T-cell (primary cell): ENCODE results near the gene METTL24. TPM values are rescaled to one million over a fixed set of nuclear protein-coding genes. Genes with fewer than 3 reads are reported as not detected.

ENCODE experiments used
- ATAC-seq, 4 experiments: fragments of 200-7000 bp in 3 of 4; fragments of 150-1000 bp in 1 of 4; cut with Tn5 transposase; replicated peaks in 1 of 4; 1 replicate in 3 of 4; 2 replicates in 1 of 4; pipeline ENCODE4 v1.10.0; 2021; ENCODE audit warnings: moderate library complexity in 3 of 4, mild to moderate bottlenecking in 2 of 4, moderate number of reproducible peaks in 1 of 4
- CTCF ChIA-PET, 2 donors: fragments of 300-600 bp; sonication (Branson Sonifier 250); formaldehyde crosslinking; loops; one replicate each; lab custom pipeline; 2022; ENCODE audit warnings: antibody characterized with exemption in 2 of 2; lab: Charles Lee
- POLR2A ChIA-PET, 2 donors: fragments of 300-600 bp; sonication (Branson Sonifier 250); formaldehyde crosslinking; loops; one replicate each; lab custom pipeline; 2022; ENCODE audit warnings: antibody characterized with exemption in 2 of 2; lab: Charles Lee
- DNase-seq, 35 experiments: peaks; one replicate each; pipeline versions ENCODE4 v3.0.0 to v3.0.0-alpha.2; 2013 to 2023
- H3K27ac ChIP-seq: one replicate; pipeline ENCODE4 v1.5.1; 2013; ENCODE audit warnings: low read length
- H3K27me3 ChIP-seq, 2 experiments: replicated peaks in 1 of 2; 1 replicate in 1 of 2; 2 replicates in 1 of 2; pipeline versions ENCODE4 v1.6.1 to v1.7.0; 2013; ENCODE audit warnings: low read length in 1 of 2, mixed read lengths in 1 of 2; ENCODE audit not compliant: control insufficient read depth in 2 of 2, insufficient read depth in 2 of 2; ENCODE audit errors: extremely low read depth in 1 of 2
- H3K36me3 ChIP-seq, 2 donors: 1 replicate in 1 of 2; 2 replicates in 1 of 2; pipeline versions ENCODE4 v1.6.1 to v1.7.0; 2013; ENCODE audit warnings: low read length in 1 of 2; ENCODE audit not compliant: control insufficient read depth in 2 of 2, insufficient read depth in 1 of 2; ENCODE audit errors: extremely low read depth in 1 of 2
- H3K4me1 ChIP-seq, 2 experiments: 1 replicate in 1 of 2; 2 replicates in 1 of 2; pipeline versions ENCODE4 v1.6.1 to v1.7.0; 2013; ENCODE audit warnings: low read length in 2 of 2, mixed read lengths in 1 of 2; ENCODE audit not compliant: insufficient read depth in 2 of 2, control insufficient read depth in 1 of 2; ENCODE audit errors: extremely low read depth in 1 of 2
- H3K4me3 ChIP-seq, 2 donors: 1 replicate in 1 of 2; 2 replicates in 1 of 2; pipeline versions ENCODE4 v1.5.1 to v1.7.0; 2013; ENCODE audit warnings: mild to moderate bottlenecking in 2 of 2, low read length in 1 of 2, moderate library complexity in 1 of 2; ENCODE audit not compliant: control insufficient read depth in 1 of 2; ENCODE audit errors: extremely low read depth in 1 of 2
- H3K9me3 ChIP-seq: 2 replicates; pipeline ENCODE4 v1.7.0; 2013
- H3K27ac Mint-ChIP-seq, 2 donors: one replicate each; pipeline ENCODE4 v1.8.0; 2020 to 2021; ENCODE audit warnings: mild to moderate bottlenecking in 2 of 2, mixed read lengths in 2 of 2
- H3K27me3 Mint-ChIP-seq, 2 donors: one replicate each; pipeline ENCODE4 v1.8.0; 2021 to 2022; ENCODE audit warnings: mixed read lengths in 2 of 2
- H3K36me3 Mint-ChIP-seq: one replicate; pipeline ENCODE4 v1.8.0; 2021; ENCODE audit warnings: mixed read lengths
- H3K4me1 Mint-ChIP-seq, 3 donors: one replicate each; pipeline ENCODE4 v1.8.0; 2020 to 2022; ENCODE audit warnings: mixed read lengths in 3 of 3, mild to moderate bottlenecking in 1 of 3
- H3K4me3 Mint-ChIP-seq, 3 donors: one replicate each; pipeline ENCODE4 v1.8.0; 2020 to 2022; ENCODE audit warnings: mild to moderate bottlenecking in 3 of 3, mixed read lengths in 3 of 3, moderate library complexity in 3 of 3
- H3K9me3 Mint-ChIP-seq, 3 donors: one replicate each; pipeline ENCODE4 v1.8.0; 2020 to 2022; ENCODE audit warnings: mixed read lengths in 3 of 3
- WGBS: methylation state at CpG from one replicate; pipeline ENCODE4 v1.1.5; 2013; ENCODE audit warnings: missing lambda C conversion rate; ENCODE audit not compliant: insufficient coverage; 5-methylcytosine and 5-hydroxymethylcytosine counted together
- total RNA-seq, 35 experiments: library from RNA in 6 of 35; stranded (reverse) in 6 of 35; fragments of 120-200 nt in 1 of 35; gene quantifications; one replicate each; pipeline versions ENCODE4 v1.2.1 to v1.2.4 and lab custom pipeline; 2013 to 2026

Gene METTL24
- total RNA-seq, 5 donors from 2014 or later (not counting 1 experiment from before 2014, with no cell fraction given): 0.30 to 0.47 (median 0.33) TPM; not detected in 2

GRCh38 chr6:110214338-110214737 lies 143.8 kb downstream of the METTL24 start:
- no peaks in the 10 kb centered on the region for H3K27me3 Mint-ChIP-seq
- no peaks in the 10 kb centered on the region for H3K27me3 ChIP-seq
- POLR2A ChIA-PET: interaction anchor here in 1 of 2 donors (0.5 to 0.6 kb wide), 2 partner anchors 19 to 754 kb away, joined by 3 to 9 read pairs; no protein-coding TSS in a partner anchor
- peaks cover 66% of the 10 kb centered on the region for H3K36me3 Mint-ChIP-seq
- H3K4me1 ChIP-seq: no peaks in the 10 kb centered on the region
- H3K9me3 ChIP-seq: no peaks in the 10 kb centered on the region
- H3K27ac Mint-ChIP-seq: no peak overlapping the region
- DNase-seq (no peak), ATAC-seq (no peak)
- no peak overlapping the region for H3K4me3 Mint-ChIP-seq
- H3K4me1 Mint-ChIP-seq: no peaks in the 10 kb centered on the region
- no peaks in the 10 kb centered on the region for H3K9me3 Mint-ChIP-seq
- no peak overlapping the region for H3K4me3 ChIP-seq
- CTCF ChIA-PET: no interaction called here
- 75% methylated on average over 1 of the region's 1 CpG for WGBS
- H3K36me3 ChIP-seq: peaks cover 8 to 66% of the 10 kb centered on the region in 2 donors
- H3K27ac ChIP-seq: no peak overlapping the region

- Mint-ChIP-seq H3K4me3 (no peak overlapping the region), H3K36me3 (peaks cover 60% of the 10 kb centered on the region), H3K9me3 (no peaks in the 10 kb centered on the region), H3K4me1 (no peaks in the 10 kb centered on the region), H3K27me3 (no peaks in the 10 kb centered on the region), H3K27ac (no peak overlapping the region)
- WGBS: no CpG with 5 or more reads among the region's 1 CpG
- ATAC-seq: no peak
- peaks cover 8 to 65% of the 10 kb centered on the region in 2 donors for H3K36me3 ChIP-seq
- no peaks in the 10 kb centered on the region for H3K4me1 ChIP-seq
- ChIA-PET CTCF (interaction anchor here in 1 of 2 donors (0.6 kb wide), 1 partner anchor 34 kb away, joined by 4 read pairs; no protein-coding TSS in a partner anchor), POLR2A (interaction anchor here in 1 of 2 donors (0.6 kb wide), 1 partner anchor 27 kb away, joined by 3 read pairs; no protein-coding TSS in a partner anchor)
- no peaks in the 10 kb centered on the region for H3K27me3 ChIP-seq
- H3K9me3 ChIP-seq: no peaks in the 10 kb centered on the region
- H3K4me3 ChIP-seq: no peak overlapping the region
- H3K27ac ChIP-seq: no peak overlapping the region
- DNase-seq: no peak
Observed at GRCh38 chr6:110211753-110212152, 146.4 kb downstream of the METTL24 start.

GRCh38 chr6:110207652-110208051 lies 150.5 kb downstream of the METTL24 start:
- Histone ChIP-seq H3K4me3 (no peak overlapping the region), H3K4me1 (no peaks in the 10 kb centered on the region), H3K27ac (no peak overlapping the region), H3K36me3 (peaks cover 6 to 31% of the 10 kb centered on the region in 2 donors), H3K9me3 (no peaks in the 10 kb centered on the region), H3K27me3 (no peaks in the 10 kb centered on the region)
- Mint-ChIP-seq H3K4me1 (peaks cover 0 to 15% (median 6%) of the 10 kb centered on the region in 3 donors), H3K36me3 (peaks cover 51% of the 10 kb centered on the region), H3K27ac (no peak overlapping the region), H3K4me3 (no peak overlapping the region), H3K9me3 (no peaks in the 10 kb centered on the region), H3K27me3 (no peaks in the 10 kb centered on the region)
- ChIA-PET CTCF (interaction anchor here (0.6 to 0.9 kb wide), 2 partner anchors 27 to 983 kb away, joined by 3 to 4 read pairs; partner anchors contain the start of gene CDC40 (in 1 of the 2)), POLR2A (interaction anchor here (0.6 to 0.8 kb wide), 4 partner anchors 10 to 667 kb away, joined by 3 read pairs; partner anchors contain the start of gene AMD1 (in 1 of the 2))
- peak in 1 of 35 experiments; percentile 4 for DNase-seq
- ATAC-seq: no peak
- WGBS: no CpG with 5 or more reads among the region's 3 CpGs

- H3K4me1 Mint-ChIP-seq: peaks cover 18 to 39% (median 36%) of the 10 kb centered on the region in 3 donors
- Histone ChIP-seq H3K9me3 (no peaks in the 10 kb centered on the region), H3K4me1 (no peaks in the 10 kb centered on the region), H3K27me3 (no peaks in the 10 kb centered on the region), H3K4me3 (no peak overlapping the region), H3K36me3 (peaks cover 0 to 4% of the 10 kb centered on the region in 2 donors), H3K27ac (no peak overlapping the region)
- no peak overlapping the region for H3K4me3 Mint-ChIP-seq
- POLR2A ChIA-PET: no interaction called here
- CTCF ChIA-PET: no interaction called here
- peaks cover 26% of the 10 kb centered on the region for H3K36me3 Mint-ChIP-seq
- no peak for DNase-seq
- no peak overlapping the region for H3K27ac Mint-ChIP-seq
- H3K27me3 Mint-ChIP-seq: no peaks in the 10 kb centered on the region
- no peaks in the 10 kb centered on the region for H3K9me3 Mint-ChIP-seq
- no CpG with 5 or more reads among the region's 3 CpGs for WGBS
- ATAC-seq: no peak
Observed at GRCh38 chr6:110201151-110201884, 156.8 kb downstream of the METTL24 start.

- no peak overlapping the region for H3K27ac Mint-ChIP-seq
- no peak for ATAC-seq
- H3K36me3 Mint-ChIP-seq: peaks cover 29% of the 10 kb centered on the region
- Histone ChIP-seq H3K27ac (no peak overlapping the region), H3K4me1 (no peaks in the 10 kb centered on the region), H3K4me3 (no peak overlapping the region), H3K27me3 (no peaks in the 10 kb centered on the region), H3K9me3 (no peaks in the 10 kb centered on the region), H3K36me3 (peaks cover 2 to 10% of the 10 kb centered on the region in 2 donors)
- ChIA-PET POLR2A (no interaction called here), CTCF (interaction anchor here (0.6 to 1.6 kb wide), 3 partner anchors 10 to 55 kb away, joined by 3 to 5 read pairs (median 3); no protein-coding TSS in a partner anchor)
- H3K9me3 Mint-ChIP-seq: no peaks in the 10 kb centered on the region
- WGBS: no CpG with 5 or more reads among the region's 3 CpGs
- no peak for DNase-seq
- no peak overlapping the region for H3K4me3 Mint-ChIP-seq
- peaks cover 29 to 50% (median 43%) of the 10 kb centered on the region in 3 donors for H3K4me1 Mint-ChIP-seq
- no peaks in the 10 kb centered on the region for H3K27me3 Mint-ChIP-seq
Observed at GRCh38 chr6:110198561-110198960, 159.6 kb downstream of the METTL24 start.

GRCh38 chr6:110196874-110197273 lies 161.3 kb downstream of the METTL24 start:
- Mint-ChIP-seq H3K36me3 (peaks cover 25% of the 10 kb centered on the region), H3K4me1 (peaks cover 25 to 46% (median 38%) of the 10 kb centered on the region in 3 donors), H3K27me3 (no peaks in the 10 kb centered on the region), H3K9me3 (no peaks in the 10 kb centered on the region), H3K4me3 (no peak overlapping the region), H3K27ac (no peak overlapping the region)
- ATAC-seq (no peak), DNase-seq (no peak)
- Histone ChIP-seq H3K36me3 (peaks cover 4 to 11% of the 10 kb centered on the region in 2 donors), H3K4me3 (no peak overlapping the region), H3K4me1 (no peaks in the 10 kb centered on the region), H3K27me3 (no peaks in the 10 kb centered on the region), H3K9me3 (no peaks in the 10 kb centered on the region), H3K27ac (no peak overlapping the region)
- ChIA-PET CTCF (no interaction called here), POLR2A (no interaction called here)
- WGBS: no CpG with 5 or more reads among the region's 1 CpG
